BJ (cell line): ENCODE results near the gene ADAMTSL5. TPM values are rescaled to one million over a fixed set of nuclear protein-coding genes. Genes with fewer than 3 reads are reported as not detected.
"Not testable (repeated sequence)": the region's sequence is repeated elsewhere in the genome, so short reads cannot be mapped to it uniquely, and the experiment has no call there.

Source experiments
- CTCF ChIA-PET: fragments of 350-600 bp; formaldehyde crosslinking; extraction: SDS; loops from one replicate; lab custom pipeline; 2021; ENCODE audit warnings: antibody characterized with exemption, inconsistent platforms; lab: Yijun Ruan, JAX
- POLR2A ChIA-PET: fragments of 300-600 bp; sonication (Branson Sonifier 250); formaldehyde crosslinking; extraction: SDS; loops from one replicate; lab custom pipeline; 2021; ENCODE audit warnings: antibody characterized with exemption; lab: Charles Lee
- DNase-seq: peaks from one replicate; pipeline ENCODE4 v3.0.0-alpha.2; 2011; ENCODE audit warnings: low read depth
- H3K27me3 ChIP-seq: 2 replicates; pipeline ENCODE4 v1.6.0; 2011; ENCODE audit warnings: low read length; ENCODE audit not compliant: control insufficient read depth, insufficient read depth
- H3K36me3 ChIP-seq: 2 replicates; pipeline ENCODE4 v1.5.1; 2011; ENCODE audit warnings: low read length; ENCODE audit not compliant: control insufficient read depth, insufficient read depth
- H3K4me3 ChIP-seq: 2 replicates; pipeline ENCODE4 v1.5.1; 2011; ENCODE audit warnings: low read depth, mild to moderate bottlenecking, control low read depth, low read length
- polyA plus RNA-seq: library from polyadenylated mRNA; depleted of rRNA; stranded (reverse); fragments of >200 nt; gene quantifications from 2 replicates; pipeline ENCODE4 v1.2.3, GENCODE V29; 2011
- TF ChIP-seq, protein P1 (sequence below): IDR thresholded peaks from 2 replicates; pipeline ENCODE4 v1.5.1; 2011; ENCODE audit warnings: low read depth, mild to moderate bottlenecking, control low read depth, inconsistent platforms, low read length, moderate library complexity; ENCODE audit not compliant: insufficient read depth

The ADAMTSL5 gene
- polyA plus RNA-seq, 1 experiment: 21.5 TPM

GRCh38 chr19:1522061-1522460 is 9.2 kb upstream of the ADAMTSL5 start:
- TF ChIP-seq, protein P1, sequence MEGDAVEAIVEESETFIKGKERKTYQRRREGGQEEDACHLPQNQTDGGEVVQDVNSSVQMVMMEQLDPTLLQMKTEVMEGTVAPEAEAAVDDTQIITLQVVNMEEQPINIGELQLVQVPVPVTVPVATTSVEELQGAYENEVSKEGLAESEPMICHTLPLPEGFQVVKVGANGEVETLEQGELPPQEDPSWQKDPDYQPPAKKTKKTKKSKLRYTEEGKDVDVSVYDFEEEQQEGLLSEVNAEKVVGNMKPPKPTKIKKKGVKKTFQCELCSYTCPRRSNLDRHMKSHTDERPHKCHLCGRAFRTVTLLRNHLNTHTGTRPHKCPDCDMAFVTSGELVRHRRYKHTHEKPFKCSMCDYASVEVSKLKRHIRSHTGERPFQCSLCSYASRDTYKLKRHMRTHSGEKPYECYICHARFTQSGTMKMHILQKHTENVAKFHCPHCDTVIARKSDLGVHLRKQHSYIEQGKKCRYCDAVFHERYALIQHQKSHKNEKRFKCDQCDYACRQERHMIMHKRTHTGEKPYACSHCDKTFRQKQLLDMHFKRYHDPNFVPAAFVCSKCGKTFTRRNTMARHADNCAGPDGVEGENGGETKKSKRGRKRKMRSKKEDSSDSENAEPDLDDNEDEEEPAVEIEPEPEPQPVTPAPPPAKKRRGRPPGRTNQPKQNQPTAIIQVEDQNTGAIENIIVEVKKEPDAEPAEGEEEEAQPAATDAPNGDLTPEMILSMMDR: no peak
- no peak for DNase-seq
- Histone ChIP-seq H3K36me3 (no peaks in the 10 kb centered on the region), H3K27me3 (peaks cover 19% of the 10 kb centered on the region), H3K4me3 (no peak overlapping the region)
- POLR2A ChIA-PET: no interaction called here
- CTCF ChIA-PET: interaction anchor here (0.6 to 1.0 kb wide), 2 partner anchors 24 to 67 kb away, joined by 3 to 4 read pairs; no protein-coding TSS in a partner anchor

DNA sequence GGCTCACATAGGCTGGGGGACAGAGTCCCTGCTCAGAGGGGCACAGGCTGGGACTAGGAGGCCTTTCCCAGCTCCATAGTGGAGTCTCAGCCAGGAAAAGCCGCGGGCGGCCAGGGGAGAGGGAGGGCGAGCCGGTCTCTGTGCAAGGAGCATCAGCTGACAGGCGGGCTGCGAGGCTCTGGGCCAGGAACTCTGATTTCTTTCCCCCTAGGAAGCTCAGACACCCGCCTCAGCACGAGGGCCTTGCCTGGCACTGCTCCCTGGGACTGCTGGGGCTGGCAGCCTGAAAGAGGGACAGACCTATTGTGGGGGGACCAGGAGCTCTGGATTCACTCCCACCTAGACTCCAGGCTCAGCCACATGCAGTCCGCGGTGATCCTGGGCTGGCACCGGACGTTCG is 8.8 kb upstream of the ADAMTSL5 start:
- TF ChIP-seq, protein P1: no peak
- no peak overlapping the region for H3K4me3 ChIP-seq
- ChIA-PET CTCF (interaction anchor here (0.6 to 1.0 kb wide), 2 partner anchors 24 to 67 kb away, joined by 3 to 4 read pairs; no protein-coding TSS in a partner anchor), POLR2A (no interaction called here)
- H3K36me3 ChIP-seq: no peaks in the 10 kb centered on the region
- peaks cover 19% of the 10 kb centered on the region for H3K27me3 ChIP-seq
- no peak for DNase-seq

DNA sequence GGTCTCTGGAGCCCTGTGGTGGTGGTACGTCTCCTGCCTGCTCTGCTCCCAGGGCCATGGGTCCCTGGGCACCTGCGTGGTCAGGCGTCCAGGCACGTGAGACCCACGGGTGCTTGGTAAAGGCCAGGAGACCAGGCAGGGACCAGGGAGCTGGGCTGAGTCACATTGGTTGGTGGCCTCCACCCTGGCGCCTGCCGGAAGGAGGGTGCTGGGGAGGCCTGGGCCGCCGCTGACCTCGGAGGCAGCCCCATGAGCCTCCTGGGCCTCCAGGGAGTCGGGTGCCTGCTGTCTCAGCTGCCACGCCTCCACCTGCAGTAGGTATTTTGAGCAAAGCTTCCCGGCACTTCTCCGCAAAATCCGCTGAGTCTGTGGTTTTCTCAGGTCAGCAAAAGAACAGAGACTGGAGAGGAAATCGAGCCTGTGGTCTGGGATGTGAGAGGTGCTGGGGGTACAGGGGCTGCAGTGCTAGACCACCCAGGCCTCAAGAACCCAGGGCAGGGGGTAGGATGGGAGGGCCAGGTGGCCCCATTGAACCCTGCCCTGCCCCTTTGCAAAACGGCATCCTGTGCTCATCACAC is 7.5 kb upstream of the ADAMTSL5 start:
- no peak overlapping the region for H3K4me3 ChIP-seq
- TF ChIP-seq, protein P1: no peak
- DNase-seq: no peak
- ChIA-PET POLR2A (no interaction called here), CTCF (no interaction called here)
- no peaks in the 10 kb centered on the region for H3K36me3 ChIP-seq
- H3K27me3 ChIP-seq: peaks cover 19% of the 10 kb centered on the region

DNA sequence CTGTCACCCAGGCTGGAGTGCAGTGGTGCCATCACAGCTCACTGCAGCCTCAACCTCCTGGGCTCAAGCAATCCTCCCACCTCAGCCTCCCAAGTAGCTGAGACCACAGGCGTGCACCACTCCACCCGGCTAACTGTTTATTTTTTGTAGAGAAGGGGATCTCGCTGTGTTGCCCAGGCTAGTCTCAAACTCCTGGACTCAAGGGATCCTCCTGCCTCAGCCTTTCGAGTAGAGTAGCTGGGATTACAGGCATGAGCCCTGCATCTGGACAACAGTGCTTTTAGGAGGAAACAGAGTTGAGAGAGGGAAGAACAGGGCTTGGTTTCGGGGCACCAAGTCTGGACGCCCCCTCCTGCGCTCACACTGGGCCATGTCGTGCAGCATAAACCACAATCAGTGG is 7.0 kb upstream of the ADAMTSL5 start:
- H3K4me3 ChIP-seq, H3K36me3 ChIP-seq, POLR2A ChIA-PET, DNase-seq: not testable (repeated sequence)
- CTCF ChIA-PET: interaction anchor here (0.8 kb wide), 1 partner anchor 26 kb away, joined by 5 read pairs; no protein-coding TSS in a partner anchor
- H3K27me3 ChIP-seq: peaks cover 16% of the 10 kb centered on the region

DNA sequence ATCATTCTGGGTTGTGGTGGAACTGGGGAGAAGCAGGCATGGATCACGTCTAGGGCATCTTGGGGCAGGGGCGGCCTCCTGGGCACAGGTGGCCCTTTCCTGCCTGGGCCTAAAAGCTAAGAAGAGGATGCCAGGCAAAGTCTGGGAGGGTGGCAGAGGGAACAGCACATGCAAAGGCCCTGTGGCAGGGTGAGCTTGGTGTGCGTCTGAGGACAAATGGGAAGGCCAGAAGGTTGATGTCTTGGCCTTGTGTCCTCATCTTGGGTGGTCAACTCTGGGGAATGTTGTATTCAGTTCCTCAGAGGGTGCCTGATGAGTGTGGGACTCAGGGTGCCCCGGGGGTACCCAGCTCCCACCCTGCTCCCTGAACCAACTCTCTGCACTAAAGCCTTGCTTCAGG is 5.7 kb upstream of the ADAMTSL5 start:
- H3K36me3 ChIP-seq: no peaks in the 10 kb centered on the region
- no peak for DNase-seq
- CTCF ChIA-PET: interaction anchor here (0.7 kb wide), 1 partner anchor 339 kb away, joined by 3 read pairs; no protein-coding TSS in a partner anchor
- peaks cover 9% of the 10 kb centered on the region for H3K27me3 ChIP-seq
- H3K4me3 ChIP-seq: no peak overlapping the region
- POLR2A ChIA-PET: no interaction called here
- TF ChIP-seq, protein P1: no peak

DNA sequence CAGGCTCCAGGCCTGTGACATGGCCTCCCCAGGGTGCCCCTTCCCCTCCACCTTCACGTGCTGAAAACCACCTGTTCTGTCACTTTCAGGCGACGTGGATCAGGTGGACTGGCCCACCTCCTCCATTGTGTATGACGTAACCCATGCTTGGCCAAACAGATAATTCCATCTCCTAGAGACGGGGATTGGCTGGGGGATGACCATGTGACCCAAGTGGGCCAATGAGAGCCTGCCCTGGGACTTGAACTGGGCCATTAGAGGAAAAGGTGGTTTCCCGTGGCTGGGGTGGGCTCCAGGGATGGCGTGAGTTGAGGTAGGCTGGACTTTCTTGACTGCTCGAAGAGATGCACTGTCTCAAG is 3.6 kb upstream of the ADAMTSL5 start:
- no peaks in the 10 kb centered on the region for H3K36me3 ChIP-seq
- TF ChIP-seq, protein P1: no peak
- POLR2A ChIA-PET: no interaction called here
- CTCF ChIA-PET: no interaction called here
- peaks cover 3% of the 10 kb centered on the region; the same call in 1 of the 2 replicates for H3K27me3 ChIP-seq
- H3K4me3 ChIP-seq: no peak overlapping the region
- DNase-seq: no peak
